Astrocyte of the spinal cord (primary cell): ENCODE measurements around the gene BPHL.
A peak's percentile ranks its signal among the peaks of the same experiment; 100 is the strongest.
"Not testable (repeated sequence)": the region's sequence is repeated elsewhere in the genome, so short reads cannot be mapped to it uniquely, and the experiment has no call there.

ENCODE experiments used
- DNase-seq: peaks from one replicate; pipeline ENCODE4 v3.0.0; 2011; ENCODE audit warnings: low read depth, low spot score
- H3K4me3 ChIP-seq: 2 replicates; pipeline ENCODE4 v1.5.1; 2011; ENCODE audit warnings: low read depth, mild to moderate bottlenecking, low read length, moderate library complexity
- CTCF ChIP-seq: IDR thresholded peaks from 2 replicates; pipeline ENCODE4 v1.5.1; 2012; ENCODE audit warnings: low read depth, mild to moderate bottlenecking, low read length, inconsistent platforms
- in situ Hi-C: cut with HindIII; loops from 2 replicates; pipeline ENCODE4 v1.10.0; 2017; ENCODE audit warnings: low sequenced_read_pairs

Gene BPHL

GRCh38 chr6:3147914-3148757 is 29.6 kb downstream of the BPHL start:
- no peak for DNase-seq
- in situ Hi-C loops, result no loop called here
- peak; percentile 8 for TF ChIP-seq CTCF
- no peak overlapping the region for H3K4me3 ChIP-seq

GRCh38 chr6:3151691-3152090 is 33.2 kb downstream of the BPHL start:
- DNase-seq, result no peak
- no peak overlapping the region for H3K4me3 ChIP-seq
- TF ChIP-seq CTCF, result no peak
- in situ Hi-C loops, result no loop called here

GRCh38 chr6:3152689-3153088 is 34.2 kb downstream of the BPHL start:
- no peak for DNase-seq
- no peak for TF ChIP-seq CTCF
- in situ Hi-C loops, result no loop called here
- H3K4me3 ChIP-seq, result no peak overlapping the region

- in situ Hi-C loops, H3K4me3 ChIP-seq, DNase-seq: not testable (repeated sequence)
Observed at GRCh38 chr6:3155416-3155815, 36.9 kb downstream of the BPHL start.

- peak; percentile 22 for DNase-seq
- H3K4me3 ChIP-seq, result peak overlapping the region; percentile 96
- in situ Hi-C loops, result not testable (repeated sequence)
Observed at GRCh38 chr6:3156184-3157130, 37.9 kb downstream of the BPHL start.

GRCh38 chr6:3157131-3157933 is 38.8 kb downstream of the BPHL start, which contains the start of gene TUBB2A:
Gene TUBB2A, minus strand, starts transcription at chr6:3157544. Its CDS starts 81 bp downstream, at chr6:3157463.
- in situ Hi-C loops, result no loop called here
- peak; percentile 80 for DNase-seq
- H3K4me3 ChIP-seq, result peak within 1 kb of the TSS; percentile 96
- peak; percentile 43 for TF ChIP-seq CTCF
